ENCODE measurements around the gene ATG2A. TPM values are rescaled to one million over a fixed set of nuclear protein-coding genes. Genes with fewer than 3 reads are reported as not detected.

Gene ATG2A
- total RNA-seq, 2 donors from 2014 or later, result 30.6 to 32.8 TPM

GRCh38 chr11:64885367-64886286, 31.4 kb downstream of the ATG2A start:
- Histone ChIP-seq H3K36me3 (no peaks in the 10 kb centered on the region), H3K9me3 (no peaks in the 10 kb centered on the region), H3K4me3 (no peak overlapping the region), H3K9ac (ENCODE audit: low read depth in 2 of 2, low read length in 2 of 2) (peak overlapping the region in 1 of 2 donors; percentile 61), H3K27me3 (no peaks in the 10 kb centered on the region), H3K27ac (peak overlapping the region; percentile 39), H3K4me1 (no peaks in the 10 kb centered on the region)
- DNase-seq, result peak; percentile 37
- no peak for TF ChIP-seq CTCF (IDR thresholded peaks at IDR 0.05)
- intact Hi-C loops (cut with DNase I), result no loop called here

- Histone ChIP-seq H3K9ac (ENCODE audit: low read depth in 2 of 2, low read length in 2 of 2) (no peak overlapping the region), H3K36me3 (no peaks in the 10 kb centered on the region), H3K4me1 (peaks cover 6% of the 10 kb centered on the region), H3K27ac (no peak overlapping the region), H3K9me3 (no peaks in the 10 kb centered on the region), H3K4me3 (no peak overlapping the region), H3K27me3 (no peaks in the 10 kb centered on the region)
- DNase-seq, result no peak
- intact Hi-C loops (cut with DNase I), result no loop called here
- TF ChIP-seq CTCF (IDR thresholded peaks at IDR 0.05), result no peak
These were observed 33.0 kb downstream of the ATG2A start for GRCh38 chr11:64884019-64884418.

- no peaks in the 10 kb centered on the region for H3K9me3 ChIP-seq
- H3K27ac ChIP-seq, result no peak overlapping the region
- peaks cover 6% of the 10 kb centered on the region for H3K4me1 ChIP-seq
- intact Hi-C loops (cut with DNase I), result no loop called here
- no peak overlapping the region for H3K9ac ChIP-seq (ENCODE audit: low read depth in 2 of 2, low read length in 2 of 2)
- no peaks in the 10 kb centered on the region for H3K36me3 ChIP-seq
- no peak for DNase-seq
- no peak overlapping the region for H3K4me3 ChIP-seq
- H3K27me3 ChIP-seq, result no peaks in the 10 kb centered on the region
- TF ChIP-seq CTCF (IDR thresholded peaks at IDR 0.05), result no peak
These were observed 33.4 kb downstream of the ATG2A start for GRCh38 chr11:64883575-64883974.

GRCh38 chr11:64882243-64882642, 34.8 kb downstream of the ATG2A start:
- H3K9ac ChIP-seq (ENCODE audit: low read depth in 2 of 2, low read length in 2 of 2), result peak overlapping the region in 1 of 2 donors; percentile 19
- TF ChIP-seq CTCF (IDR thresholded peaks at IDR 0.05), result no peak
- no peak for DNase-seq
- H3K4me3 ChIP-seq, result no peak overlapping the region
- no peak overlapping the region for H3K27ac ChIP-seq
- no peaks in the 10 kb centered on the region for H3K27me3 ChIP-seq
- H3K4me1 ChIP-seq, result peaks cover 6% of the 10 kb centered on the region
- H3K36me3 ChIP-seq, result no peaks in the 10 kb centered on the region
- intact Hi-C loops (cut with DNase I), result no loop called here
- H3K9me3 ChIP-seq, result no peaks in the 10 kb centered on the region

- H3K4me1 ChIP-seq, result peaks cover 11% of the 10 kb centered on the region
- intact Hi-C loops (cut with DNase I), result no loop called here
- no peak for TF ChIP-seq CTCF (IDR thresholded peaks at IDR 0.05)
These were observed 35.5 kb downstream of the ATG2A start for GRCh38 chr11:64881476-64881875.

More at GRCh38 chr11:64881476-64881875, 35.5 kb downstream of the ATG2A start:
- Histone ChIP-seq H3K36me3 (no peaks in the 10 kb centered on the region), H3K4me3 (no peak overlapping the region), H3K9me3 (no peaks in the 10 kb centered on the region), H3K27me3 (no peaks in the 10 kb centered on the region), H3K27ac (no peak overlapping the region), H3K9ac (ENCODE audit: low read depth in 2 of 2, low read length in 2 of 2) (no peak overlapping the region)
- no peak for DNase-seq
